ENCODE results near the gene CFAP99. TPM values are rescaled to one million over a fixed set of nuclear protein-coding genes. Genes with fewer than 3 reads are reported as not detected.
"Not testable (repeated sequence)": the region's sequence is repeated elsewhere in the genome, so short reads cannot be mapped to it uniquely, and the experiment has no call there.

Gene CFAP99
- total RNA-seq: not detected in 2 replicates

DNA sequence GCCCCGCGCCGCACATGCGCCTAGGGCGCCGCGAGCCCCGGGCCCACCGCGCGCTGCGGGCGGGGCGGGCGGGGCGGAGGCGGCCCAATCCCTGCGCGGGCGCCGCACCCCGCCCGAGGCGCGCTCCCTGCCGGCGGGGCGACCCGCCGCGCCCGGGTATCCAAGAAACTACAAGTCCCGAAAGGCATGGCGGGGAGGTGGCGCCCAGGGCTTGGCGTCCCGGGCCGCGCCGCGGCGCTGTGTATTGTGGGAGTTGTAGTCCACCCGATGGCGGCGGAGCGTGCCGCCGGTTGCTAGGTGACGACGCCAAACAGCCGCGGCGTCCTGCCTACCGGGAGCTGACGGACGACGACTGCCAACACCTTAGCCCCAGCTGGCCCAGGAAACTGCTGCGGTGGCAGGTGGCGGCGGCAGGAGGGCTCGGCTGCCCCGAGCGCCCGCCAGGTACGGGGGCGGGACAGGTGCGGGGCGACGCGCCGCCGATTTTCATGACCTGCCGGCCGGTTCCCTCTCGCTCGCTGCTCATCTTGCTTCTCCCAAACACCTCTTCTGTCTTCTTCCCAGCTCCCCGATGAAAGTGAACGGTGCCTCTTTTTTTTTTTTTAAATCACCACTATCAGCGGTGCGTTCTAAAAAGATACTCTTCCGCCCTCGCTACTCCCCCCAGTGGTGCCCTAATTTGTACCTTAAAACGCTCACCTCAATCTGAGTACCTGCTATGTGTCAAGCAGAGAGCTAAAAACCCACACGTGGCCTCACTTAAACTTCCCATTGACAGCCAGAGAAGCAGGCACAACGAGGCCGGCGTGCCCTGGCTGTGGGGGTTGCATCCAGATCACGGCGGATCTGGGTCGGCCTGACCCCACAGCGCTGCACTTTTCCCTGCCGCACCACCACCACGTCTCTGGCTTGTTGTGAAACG is at the start of gene CFAP99:
TSS of gene CFAP99 (plus strand) at position 306 of the 922 bp plus-strand sequence.
- peaks cover 59% of the 10 kb centered on the region for H3K27me3 Mint-ChIP-seq
- DNase-seq: peak; percentile 98
- peak within 1 kb of the TSS; percentile 86 for H3K27ac Mint-ChIP-seq
- no peaks in the 10 kb centered on the region for H3K9me3 Mint-ChIP-seq
- peak within 1 kb of the TSS; percentile 91 for H3K4me3 Mint-ChIP-seq
- intact Hi-C loops (cut with micrococcal nuclease): loop anchor here (1.0 to 10.0 kb wide), 7 partner anchors 50 to 564 kb away; partner anchors contain the start of genes FAM193A, GRK4, HAUS3 and LETM1
- H3K4me1 Mint-ChIP-seq: peaks cover 35% of the 10 kb centered on the region
- peaks cover 2% of the 10 kb centered on the region for H3K36me3 Mint-ChIP-seq (ENCODE audit: low read depth)

- no peak overlapping the region for H3K4me3 Mint-ChIP-seq
- intact Hi-C loops (cut with micrococcal nuclease): no loop called here
- H3K36me3 Mint-ChIP-seq (ENCODE audit: low read depth): no peaks in the 10 kb centered on the region
- H3K27me3 Mint-ChIP-seq: no peaks in the 10 kb centered on the region
- no peak overlapping the region for H3K27ac Mint-ChIP-seq
- no peaks in the 10 kb centered on the region for H3K4me1 Mint-ChIP-seq
- no peaks in the 10 kb centered on the region for H3K9me3 Mint-ChIP-seq
- no peak for DNase-seq
Measured at GRCh38 chr4:2370597-2371320, 48.0 kb upstream of the CFAP99 start.

DNA sequence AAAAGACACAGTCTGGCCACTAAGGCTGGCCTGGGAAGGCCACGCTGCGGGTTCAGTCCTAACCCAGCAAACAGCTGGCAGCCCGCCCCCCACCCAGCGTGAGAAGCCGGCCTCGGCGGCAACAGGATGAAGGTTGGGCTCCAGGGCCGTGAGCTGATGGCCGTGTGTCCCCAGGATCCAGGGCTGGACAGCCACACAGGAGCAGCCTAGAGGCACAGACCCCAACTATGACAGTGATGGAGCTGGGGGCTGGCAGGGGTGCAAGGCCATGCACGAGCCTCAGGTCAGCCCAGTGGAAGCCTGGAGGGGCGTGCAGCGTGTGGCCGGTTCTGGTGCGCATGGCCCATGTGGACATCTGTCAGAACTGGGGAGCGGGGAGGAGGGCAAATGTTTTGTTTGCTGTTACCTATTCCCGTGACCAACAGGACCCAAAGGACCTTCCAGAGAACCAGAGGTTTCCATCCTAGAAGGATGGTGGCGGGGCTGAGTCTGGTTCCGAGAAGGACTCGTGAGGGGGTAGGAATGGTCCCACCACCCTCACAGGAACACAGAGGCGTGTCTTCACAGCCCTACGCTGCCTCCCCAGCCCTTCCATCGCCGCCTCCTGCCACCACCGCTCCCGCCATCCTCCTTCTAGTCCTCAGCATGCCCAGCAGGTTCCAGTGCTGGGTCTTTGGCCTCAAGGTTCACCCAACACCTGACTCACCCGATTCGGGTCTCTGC is 46.8 kb upstream of the CFAP99 start:
- no peaks in the 10 kb centered on the region for H3K36me3 Mint-ChIP-seq (ENCODE audit: low read depth)
- H3K9me3 Mint-ChIP-seq: no peaks in the 10 kb centered on the region
- H3K4me1 Mint-ChIP-seq: no peaks in the 10 kb centered on the region
- H3K27me3 Mint-ChIP-seq: no peaks in the 10 kb centered on the region
- H3K27ac Mint-ChIP-seq: no peak overlapping the region
- intact Hi-C loops (cut with micrococcal nuclease): no loop called here
- DNase-seq: no peak
- H3K4me3 Mint-ChIP-seq: no peak overlapping the region

GRCh38 chr4:2372488-2373030 is 46.2 kb upstream of the CFAP99 start:
- no peak overlapping the region for H3K27ac Mint-ChIP-seq
- H3K4me3 Mint-ChIP-seq: no peak overlapping the region
- DNase-seq: no peak
- intact Hi-C loops (cut with micrococcal nuclease): no loop called here
- no peaks in the 10 kb centered on the region for H3K9me3 Mint-ChIP-seq
- H3K4me1 Mint-ChIP-seq: no peaks in the 10 kb centered on the region
- no peaks in the 10 kb centered on the region for H3K27me3 Mint-ChIP-seq
- H3K36me3 Mint-ChIP-seq (ENCODE audit: low read depth): no peaks in the 10 kb centered on the region

DNA sequence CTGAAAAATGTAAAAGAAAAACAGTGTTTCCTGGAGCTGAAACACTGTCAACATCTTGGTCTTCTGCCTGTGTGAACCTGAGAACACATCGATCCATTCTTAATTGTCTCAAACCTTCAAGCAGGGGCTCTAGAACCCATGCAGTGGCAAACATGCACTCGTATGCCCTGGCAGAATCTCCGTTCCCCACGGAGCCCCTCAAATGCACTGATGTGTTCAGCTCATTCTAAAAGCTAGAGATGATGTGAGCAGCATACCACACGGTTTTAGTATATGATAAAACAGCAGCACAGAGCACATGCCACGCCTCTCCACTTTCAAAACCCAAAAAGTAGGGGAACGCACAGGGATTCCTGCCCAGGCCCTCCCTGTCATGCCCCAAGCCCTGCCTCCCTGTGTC is 45.2 kb upstream of the CFAP99 start:
- DNase-seq: no peak
- Mint-ChIP-seq H3K27me3 (no peaks in the 10 kb centered on the region), H3K9me3 (no peaks in the 10 kb centered on the region), H3K36me3 (ENCODE audit: low read depth) (no peaks in the 10 kb centered on the region), H3K27ac (no peak overlapping the region), H3K4me3 (no peak overlapping the region), H3K4me1 (no peaks in the 10 kb centered on the region)
- intact Hi-C loops (cut with micrococcal nuclease): no loop called here

- H3K36me3 Mint-ChIP-seq (ENCODE audit: low read depth): no peaks in the 10 kb centered on the region
- H3K27ac Mint-ChIP-seq: no peak overlapping the region
- DNase-seq: no peak
- H3K9me3 Mint-ChIP-seq: no peaks in the 10 kb centered on the region
- H3K27me3 Mint-ChIP-seq: peaks cover 4% of the 10 kb centered on the region
- no peaks in the 10 kb centered on the region for H3K4me1 Mint-ChIP-seq
- intact Hi-C loops (cut with micrococcal nuclease): no loop called here
- H3K4me3 Mint-ChIP-seq: no peak overlapping the region
Measured at GRCh38 chr4:2375427-2375826, 43.3 kb upstream of the CFAP99 start.

DNA sequence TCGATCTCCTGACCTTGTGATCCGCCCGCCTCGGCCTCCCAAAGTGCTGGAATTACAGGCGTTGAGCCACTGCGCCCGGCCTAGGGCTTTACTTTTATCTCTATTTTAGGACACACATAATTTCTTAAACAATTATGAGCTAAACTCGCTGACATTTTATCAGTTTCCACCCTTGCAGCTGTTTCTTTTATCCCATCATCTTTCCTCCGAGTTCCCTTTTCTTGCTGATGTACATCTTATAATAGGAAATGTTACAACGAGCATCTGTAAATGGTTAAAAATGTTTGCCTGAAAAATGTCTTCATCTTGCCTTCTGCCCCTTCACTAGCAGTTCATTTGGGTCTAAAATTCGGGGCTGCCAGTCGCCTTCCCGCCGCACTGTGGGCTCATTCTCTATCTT is 41.5 kb upstream of the CFAP99 start:
- intact Hi-C loops (cut with micrococcal nuclease): no loop called here
- Mint-ChIP-seq H3K27ac (no peak overlapping the region), H3K36me3 (ENCODE audit: low read depth) (no peaks in the 10 kb centered on the region), H3K4me3 (no peak overlapping the region), H3K4me1 (no peaks in the 10 kb centered on the region), H3K27me3 (peaks cover 6% of the 10 kb centered on the region), H3K9me3 (no peaks in the 10 kb centered on the region)
- DNase-seq: no peak

DNA sequence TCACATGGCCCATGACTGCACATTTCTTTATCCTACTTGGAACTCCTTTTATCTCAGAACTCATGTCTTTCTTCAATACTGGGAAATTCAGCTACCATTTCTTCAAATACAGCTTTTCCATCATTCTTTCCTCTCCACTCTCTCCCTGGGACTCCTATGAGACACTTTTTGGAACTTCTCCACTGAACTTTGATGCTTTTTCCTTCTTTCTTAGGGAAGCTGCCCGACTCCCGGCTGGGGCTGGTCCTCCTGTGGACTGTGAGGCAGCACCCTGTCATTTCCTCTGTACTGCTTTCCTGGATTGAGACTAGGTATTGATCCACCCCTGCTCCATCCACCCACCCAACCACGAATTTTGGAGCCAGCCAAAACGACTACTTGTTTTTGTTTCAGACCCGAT is 40.4 kb upstream of the CFAP99 start:
- Mint-ChIP-seq H3K4me1 (peaks cover 4% of the 10 kb centered on the region), H3K36me3 (ENCODE audit: low read depth) (no peaks in the 10 kb centered on the region), H3K4me3 (no peak overlapping the region), H3K27me3 (peaks cover 8% of the 10 kb centered on the region), H3K27ac (no peak overlapping the region), H3K9me3 (no peaks in the 10 kb centered on the region)
- intact Hi-C loops (cut with micrococcal nuclease): no loop called here
- DNase-seq: no peak

- Mint-ChIP-seq H3K9me3 (no peaks in the 10 kb centered on the region), H3K27me3 (peaks cover 8% of the 10 kb centered on the region), H3K4me1 (peaks cover 5% of the 10 kb centered on the region), H3K36me3 (ENCODE audit: low read depth) (no peaks in the 10 kb centered on the region), H3K4me3 (no peak overlapping the region), H3K27ac (no peak overlapping the region)
- no peak for DNase-seq
- intact Hi-C loops (cut with micrococcal nuclease): no loop called here
Measured at GRCh38 chr4:2378898-2379297, 39.9 kb upstream of the CFAP99 start.

DNA sequence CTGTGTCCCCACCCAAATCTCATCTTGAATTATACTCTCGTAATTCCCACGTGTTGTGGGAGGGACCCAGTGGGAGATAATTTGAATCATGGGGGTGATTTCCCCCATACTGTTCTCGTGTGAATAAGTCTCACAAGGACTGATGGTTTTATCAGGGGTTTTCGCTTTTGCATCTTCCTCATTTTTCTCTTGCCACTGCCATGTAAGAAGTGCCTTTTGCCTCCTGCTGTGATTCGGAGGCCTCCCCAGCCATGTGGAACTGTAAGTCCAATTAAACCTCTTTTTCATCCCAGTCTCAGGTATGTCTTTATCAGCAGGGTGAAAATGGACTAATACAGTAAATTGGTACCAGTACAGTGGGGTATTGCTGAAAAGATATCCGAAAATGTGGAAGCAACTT is 38.2 kb upstream of the CFAP99 start:
- H3K27me3 Mint-ChIP-seq; intact Hi-C loops (cut with micrococcal nuclease); H3K27ac Mint-ChIP-seq; H3K4me3 Mint-ChIP-seq; DNase-seq; H3K4me1 Mint-ChIP-seq; H3K36me3 Mint-ChIP-seq (ENCODE audit: low read depth); H3K9me3 Mint-ChIP-seq: not testable (repeated sequence)

- H3K27me3 Mint-ChIP-seq; intact Hi-C loops (cut with micrococcal nuclease); H3K4me3 Mint-ChIP-seq; H3K27ac Mint-ChIP-seq; H3K4me1 Mint-ChIP-seq; H3K36me3 Mint-ChIP-seq (ENCODE audit: low read depth); DNase-seq; H3K9me3 Mint-ChIP-seq: not testable (repeated sequence)
Measured at GRCh38 chr4:2382769-2383202, 36.0 kb upstream of the CFAP99 start.

GRCh38 chr4:2383220-2383631 is 35.5 kb upstream of the CFAP99 start:
- H3K27ac Mint-ChIP-seq; DNase-seq; H3K36me3 Mint-ChIP-seq (ENCODE audit: low read depth); H3K4me1 Mint-ChIP-seq; H3K9me3 Mint-ChIP-seq; intact Hi-C loops (cut with micrococcal nuclease); H3K4me3 Mint-ChIP-seq; H3K27me3 Mint-ChIP-seq: not testable (repeated sequence)

GRCh38 chr4:2383760-2384159 is 35.0 kb upstream of the CFAP99 start:
- peaks cover 5% of the 10 kb centered on the region for H3K4me1 Mint-ChIP-seq
- H3K4me3 Mint-ChIP-seq: no peak overlapping the region
- intact Hi-C loops (cut with micrococcal nuclease): no loop called here
- no peaks in the 10 kb centered on the region for H3K36me3 Mint-ChIP-seq (ENCODE audit: low read depth)
- H3K27me3 Mint-ChIP-seq: peaks cover 8% of the 10 kb centered on the region
- no peak for DNase-seq
- no peak overlapping the region for H3K27ac Mint-ChIP-seq
- H3K9me3 Mint-ChIP-seq: no peaks in the 10 kb centered on the region

Measured in activated CD4-positive, alpha-beta T cell treated with anti-CD3 and anti-CD28 coated beads, Interleukin-2, amount 10 ng/mL, durations not matched to agents 24 days and 14 days (primary cell).